ENCODE data around the gene ZNF783. TPM values are rescaled to one million over a fixed set of nuclear protein-coding genes. Genes with fewer than 3 reads are reported as not detected.
"Not testable (repeated sequence)": the region's sequence is repeated elsewhere in the genome, so short reads cannot be mapped to it uniquely, and the experiment has no call there.

Gene ZNF783
- total RNA-seq, 4 donors from 2014 or later = 9.9 to 20.8 (median 14.4) TPM

- TF ChIP-seq POLR2AphosphoS5 (IDR thresholded peaks at IDR 0.05) (no peak), POLR2A (IDR thresholded peaks at IDR 0.05) (no peak), CTCF (IDR thresholded peaks at IDR 0.05) (no peak), EP300 (IDR thresholded peaks at IDR 0.05) (no peak)
- peaks cover 10% of the 10 kb centered on the region for H3K27me3 ChIP-seq
- no peaks in the 10 kb centered on the region for H3K36me3 ChIP-seq
Observed at GRCh38 chr7:149316606-149317005, 54.6 kb downstream of the ZNF783 start.

GRCh38 chr7:149317496-149317895, 55.5 kb downstream of the ZNF783 start:
- H3K27ac ChIP-seq = no peak overlapping the region
- no peak overlapping the region for H3K4me3 ChIP-seq
- no peak for DNase-seq (ENCODE audit: low spot score in 2 of 2)
- H3K9me3 ChIP-seq = no peaks in the 10 kb centered on the region
- 90% methylated on average over 1 of the region's 1 CpG for WGBS
- no peak for TF ChIP-seq EP300 (IDR thresholded peaks at IDR 0.05)
- no peak for TF ChIP-seq POLR2AphosphoS5 (IDR thresholded peaks at IDR 0.05)
- TF ChIP-seq POLR2A (IDR thresholded peaks at IDR 0.05) = no peak
- H3K4me1 ChIP-seq = no peaks in the 10 kb centered on the region
- H3K27me3 ChIP-seq = peaks cover 10% of the 10 kb centered on the region
- no peaks in the 10 kb centered on the region for H3K36me3 ChIP-seq

More at GRCh38 chr7:149316606-149317005, 54.6 kb downstream of the ZNF783 start:
- Histone ChIP-seq H3K4me1 (no peaks in the 10 kb centered on the region), H3K4me3 (no peak overlapping the region), H3K27ac (no peak overlapping the region), H3K9me3 (no peaks in the 10 kb centered on the region)
- no peak for DNase-seq (ENCODE audit: low spot score in 2 of 2)

- H3K27me3 ChIP-seq = peaks cover 10% of the 10 kb centered on the region
- no peak overlapping the region for H3K27ac ChIP-seq
- TF ChIP-seq CTCF (IDR thresholded peaks at IDR 0.05) (no peak), POLR2A (IDR thresholded peaks at IDR 0.05) (no peak), POLR2AphosphoS5 (IDR thresholded peaks at IDR 0.05) (no peak), EP300 (IDR thresholded peaks at IDR 0.05) (no peak)
- H3K36me3 ChIP-seq = no peaks in the 10 kb centered on the region
- H3K4me3 ChIP-seq = no peak overlapping the region
- WGBS = 70% methylated on average over 8 of the region's 9 CpGs
- no peaks in the 10 kb centered on the region for H3K9me3 ChIP-seq
- H3K4me1 ChIP-seq = no peaks in the 10 kb centered on the region
- no peak for DNase-seq (ENCODE audit: low spot score in 2 of 2)
Observed at GRCh38 chr7:149317986-149318672, 56.1 kb downstream of the ZNF783 start.

- WGBS = 93% methylated on average over 6 of the region's 6 CpGs
- TF ChIP-seq EP300 (IDR thresholded peaks at IDR 0.05) = no peak
- TF ChIP-seq POLR2AphosphoS5 (IDR thresholded peaks at IDR 0.05) = no peak
- TF ChIP-seq CTCF (IDR thresholded peaks at IDR 0.05) = no peak
- TF ChIP-seq POLR2A (IDR thresholded peaks at IDR 0.05) = no peak
- H3K4me3 ChIP-seq = no peak overlapping the region
Observed at GRCh38 chr7:149319376-149319775, 57.4 kb downstream of the ZNF783 start.

GRCh38 chr7:149320313-149321124, 58.5 kb downstream of the ZNF783 start:
- DNase-seq (ENCODE audit: low spot score in 2 of 2) = no peak
- no peaks in the 10 kb centered on the region for H3K9me3 ChIP-seq

More at GRCh38 chr7:149319376-149319775, 57.4 kb downstream of the ZNF783 start:
- Histone ChIP-seq H3K4me1 (no peaks in the 10 kb centered on the region), H3K9me3 (no peaks in the 10 kb centered on the region), H3K27me3 (peaks cover 10% of the 10 kb centered on the region), H3K27ac (no peak overlapping the region), H3K36me3 (no peaks in the 10 kb centered on the region)
- no peak for DNase-seq (ENCODE audit: low spot score in 2 of 2)

GRCh38 chr7:149321125-149321905, 59.3 kb downstream of the ZNF783 start:
- not testable (repeated sequence) for H3K27ac ChIP-seq; H3K36me3 ChIP-seq; H3K4me1 ChIP-seq; H3K9me3 ChIP-seq; DNase-seq (ENCODE audit: low spot score in 2 of 2)
- WGBS = 53% methylated on average over 14 of the region's 14 CpGs
- peak overlapping the region; percentile 34 for H3K4me3 ChIP-seq
- peaks cover 10% of the 10 kb centered on the region for H3K27me3 ChIP-seq

More at GRCh38 chr7:149320313-149321124, 58.5 kb downstream of the ZNF783 start:
- no peak overlapping the region for H3K4me3 ChIP-seq
- H3K36me3 ChIP-seq = no peaks in the 10 kb centered on the region
- H3K27me3 ChIP-seq = peaks cover 10% of the 10 kb centered on the region
- no peaks in the 10 kb centered on the region for H3K4me1 ChIP-seq
- WGBS = 66% methylated on average over 13 of the region's 13 CpGs
- TF ChIP-seq CTCF (IDR thresholded peaks at IDR 0.05) = no peak
- no peak for TF ChIP-seq EP300 (IDR thresholded peaks at IDR 0.05)
- no peak for TF ChIP-seq POLR2A (IDR thresholded peaks at IDR 0.05)
- no peak for TF ChIP-seq POLR2AphosphoS5 (IDR thresholded peaks at IDR 0.05)
- no peak overlapping the region for H3K27ac ChIP-seq

Measured in suprapubic skin (tissue), 4 donors.